Measurements from ENCODE around the gene ZNF593.

ZNF593 gene

DNA sequence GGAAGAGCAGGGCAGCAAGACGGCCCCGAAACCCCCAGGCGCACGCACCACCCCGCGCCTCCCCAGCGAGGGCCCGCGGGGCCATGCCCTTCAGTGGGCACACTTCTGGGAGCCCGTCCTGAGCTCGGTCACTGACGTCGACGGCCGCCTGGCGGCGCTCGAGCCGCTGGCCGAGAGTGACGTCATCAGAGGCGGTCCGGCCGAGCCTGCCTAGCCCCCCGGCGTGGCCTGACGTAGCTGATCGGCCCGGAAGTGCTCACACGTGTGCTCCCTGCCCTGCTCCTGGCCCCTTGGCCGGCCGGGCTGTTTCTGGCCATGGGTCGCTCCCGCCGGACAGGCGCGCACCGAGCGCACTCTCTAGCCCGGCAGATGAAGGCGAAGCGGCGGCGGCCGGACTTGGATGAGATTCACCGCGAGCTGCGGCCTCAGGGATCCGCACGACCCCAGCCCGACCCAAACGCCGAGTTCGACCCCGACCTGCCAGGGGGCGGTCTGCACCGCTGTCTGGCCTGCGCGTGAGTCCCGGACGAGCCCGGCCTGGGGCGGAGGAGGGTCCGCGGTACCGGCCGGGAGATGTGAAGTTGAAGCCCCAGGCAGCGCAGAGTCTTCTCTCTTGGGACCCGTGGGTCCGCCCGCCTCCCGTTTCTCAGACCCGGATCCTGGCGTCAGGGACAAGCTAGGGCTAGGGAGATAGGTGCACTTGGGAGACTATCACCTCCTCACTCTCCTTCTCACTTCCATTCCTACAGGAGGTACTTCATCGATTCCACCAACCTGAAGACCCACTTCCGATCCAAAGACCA lies at the start of gene ZNF593:
TSS of gene ZNF593 (plus strand) at position 240 of the 803 bp plus-strand sequence. CDS start at position 316, 76 bp downstream.
- DNase-seq (ENCODE audit: low spot score): peak; percentile 100

GRCh38 chr1:26121854-26122773 lies 47.6 kb upstream of the ZNF593 start:
- no peak for DNase-seq (ENCODE audit: low spot score)

DNA sequence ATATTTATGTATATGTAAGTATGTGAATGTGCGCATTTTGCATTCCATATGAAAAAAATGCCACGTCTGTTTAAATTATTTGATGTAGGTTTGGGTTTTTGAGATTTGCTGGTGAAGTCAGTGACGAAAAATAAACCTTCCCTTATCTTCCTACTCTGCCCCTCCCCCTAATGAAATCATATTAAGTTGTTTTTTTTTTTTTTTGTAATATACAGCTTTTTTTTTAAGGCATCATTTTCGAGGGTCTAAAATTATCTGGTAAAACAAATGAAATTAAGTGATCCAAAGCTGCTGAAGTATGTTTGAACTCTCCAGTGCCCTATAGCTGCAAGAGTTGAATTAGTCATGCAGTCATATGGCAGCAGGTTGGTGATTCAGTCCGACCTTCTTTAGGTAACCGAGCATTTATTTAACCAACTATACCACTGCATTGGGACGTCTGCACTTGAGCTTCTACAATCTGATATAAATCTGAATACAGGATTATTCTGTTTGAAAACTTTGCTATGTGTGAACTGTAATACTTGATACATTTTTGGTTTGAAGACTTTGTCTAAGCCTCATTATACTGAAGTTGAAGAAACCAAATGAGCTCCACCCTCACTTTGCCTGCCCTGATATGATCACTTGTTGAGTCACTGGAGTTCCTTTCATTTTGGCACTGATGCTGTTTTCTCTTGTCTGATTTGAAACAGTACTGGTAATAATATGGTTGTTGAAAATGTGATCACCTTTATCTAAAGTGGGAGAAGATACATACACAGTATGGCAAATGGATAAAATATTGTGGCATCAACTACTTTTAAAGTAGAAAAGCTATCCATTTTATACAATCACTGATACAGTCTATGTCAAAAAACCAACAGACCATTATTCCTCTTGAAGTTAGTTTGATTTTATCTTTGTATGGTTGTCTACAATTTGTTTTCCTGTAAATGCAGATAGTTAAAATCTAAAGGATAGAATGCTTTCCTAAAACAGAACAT lies 46.4 kb upstream of the ZNF593 start:
- peak; percentile 59 for DNase-seq (ENCODE audit: low spot score)

- no peak for DNase-seq (ENCODE audit: low spot score)
Observed at GRCh38 chr1:26124418-26125331, 45.0 kb upstream of the ZNF593 start.

DNA sequence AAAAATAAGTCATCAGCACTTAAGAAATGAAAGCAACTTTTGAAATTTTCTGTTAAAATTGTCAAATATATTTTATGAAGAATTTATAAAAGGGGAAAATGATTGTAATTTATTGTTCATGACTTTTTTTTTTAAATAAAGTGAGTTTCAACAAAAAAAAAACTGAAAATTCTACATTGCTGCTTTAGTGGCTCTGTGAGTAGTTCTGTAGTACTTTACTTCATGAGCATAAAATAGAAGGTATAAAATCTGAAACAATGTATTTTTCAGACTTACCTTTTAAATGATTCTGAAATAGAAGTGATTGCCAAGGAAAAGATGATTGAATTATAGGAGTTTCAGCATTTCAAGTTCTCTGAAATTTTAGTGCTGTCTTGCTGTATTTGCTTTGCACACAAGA lies 44.3 kb upstream of the ZNF593 start:
- no peak for DNase-seq (ENCODE audit: low spot score)

DNA sequence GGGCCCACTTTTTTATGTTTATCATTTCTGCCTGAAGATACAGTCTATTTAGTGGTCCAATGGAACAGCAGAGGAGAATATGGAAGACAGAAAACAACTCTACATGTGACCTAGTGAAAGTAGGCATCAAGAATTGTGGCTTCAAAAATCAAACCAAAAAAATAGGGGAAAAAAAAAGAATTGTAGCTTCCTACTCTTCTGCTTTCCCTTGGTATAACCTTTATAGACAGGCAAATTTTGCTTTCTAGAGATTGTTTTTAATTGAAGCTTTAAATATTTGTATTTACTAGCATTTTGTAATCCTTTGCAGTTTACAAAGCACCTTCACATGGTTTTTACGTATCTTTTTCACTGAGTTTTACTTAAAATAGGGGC lies 43.8 kb upstream of the ZNF593 start:
- DNase-seq (ENCODE audit: low spot score): no peak

GRCh38 chr1:26126321-26127084 lies 43.2 kb upstream of the ZNF593 start:
- DNase-seq (ENCODE audit: low spot score): no peak

DNA sequence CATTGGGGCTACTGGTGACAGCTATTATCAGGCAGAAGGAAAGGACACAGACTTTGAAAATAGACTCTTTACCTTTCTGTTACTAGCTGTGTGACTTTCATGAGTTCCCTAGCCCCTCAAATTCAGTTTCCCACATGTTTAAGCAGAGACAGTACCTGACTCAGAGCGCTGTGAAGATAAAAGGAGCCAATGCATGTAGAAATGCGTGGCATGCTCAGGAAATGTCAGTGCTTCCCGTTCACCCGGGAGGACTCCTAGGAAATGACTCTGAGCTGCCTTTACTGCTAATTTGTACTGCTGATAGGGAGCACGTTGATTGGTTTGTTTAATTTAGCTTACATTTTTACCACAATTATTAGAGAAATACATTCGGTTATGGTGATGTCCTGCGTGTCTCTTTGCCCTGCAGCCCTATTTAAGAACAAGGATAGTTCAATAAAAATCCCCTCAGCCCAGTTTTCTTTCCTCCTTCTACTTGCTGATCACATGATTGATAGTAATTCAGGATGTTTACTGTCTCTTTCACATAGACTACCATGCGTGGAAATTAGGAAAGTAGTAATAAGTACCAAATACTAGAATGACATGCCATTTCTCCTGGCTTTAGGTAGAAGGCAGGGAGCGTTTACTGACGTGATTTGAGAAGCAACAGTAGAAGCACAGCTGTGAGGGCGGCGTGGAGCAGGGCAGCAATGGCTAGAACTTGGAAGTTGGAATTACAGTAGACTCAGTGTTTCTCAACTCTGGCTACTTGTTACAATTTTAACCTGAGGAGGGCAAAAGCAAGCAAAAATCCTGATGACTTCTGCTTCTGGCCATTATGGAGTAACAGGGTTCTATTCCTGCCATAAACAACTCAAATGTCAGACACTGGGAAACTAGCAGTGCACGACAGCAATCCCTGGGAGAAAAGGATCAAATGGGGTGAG lies 42.2 kb upstream of the ZNF593 start:
- DNase-seq (ENCODE audit: low spot score): no peak

DNA sequence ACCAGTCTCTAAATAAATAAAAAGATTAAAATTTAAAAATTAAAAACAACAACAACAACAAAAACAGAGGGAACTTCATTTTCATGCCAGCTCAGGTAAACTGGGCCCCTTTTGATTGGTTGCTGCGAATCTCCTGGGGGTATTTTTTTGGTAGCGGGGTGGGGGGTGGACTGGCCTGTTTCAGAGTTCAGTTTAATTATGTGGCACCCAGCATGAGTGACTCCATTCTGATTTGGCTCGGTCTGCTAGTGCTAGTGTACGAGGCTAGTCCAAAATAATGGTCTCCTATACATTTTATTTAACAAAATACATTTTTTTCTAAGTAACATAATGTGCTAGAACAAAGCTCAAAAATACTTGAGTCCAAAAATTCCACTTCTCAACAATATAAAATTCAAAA lies 39.9 kb upstream of the ZNF593 start:
- no peak for DNase-seq (ENCODE audit: low spot score)

- DNase-seq (ENCODE audit: low spot score): no peak
Observed at GRCh38 chr1:26130695-26131094, 39.0 kb upstream of the ZNF593 start.

DNA sequence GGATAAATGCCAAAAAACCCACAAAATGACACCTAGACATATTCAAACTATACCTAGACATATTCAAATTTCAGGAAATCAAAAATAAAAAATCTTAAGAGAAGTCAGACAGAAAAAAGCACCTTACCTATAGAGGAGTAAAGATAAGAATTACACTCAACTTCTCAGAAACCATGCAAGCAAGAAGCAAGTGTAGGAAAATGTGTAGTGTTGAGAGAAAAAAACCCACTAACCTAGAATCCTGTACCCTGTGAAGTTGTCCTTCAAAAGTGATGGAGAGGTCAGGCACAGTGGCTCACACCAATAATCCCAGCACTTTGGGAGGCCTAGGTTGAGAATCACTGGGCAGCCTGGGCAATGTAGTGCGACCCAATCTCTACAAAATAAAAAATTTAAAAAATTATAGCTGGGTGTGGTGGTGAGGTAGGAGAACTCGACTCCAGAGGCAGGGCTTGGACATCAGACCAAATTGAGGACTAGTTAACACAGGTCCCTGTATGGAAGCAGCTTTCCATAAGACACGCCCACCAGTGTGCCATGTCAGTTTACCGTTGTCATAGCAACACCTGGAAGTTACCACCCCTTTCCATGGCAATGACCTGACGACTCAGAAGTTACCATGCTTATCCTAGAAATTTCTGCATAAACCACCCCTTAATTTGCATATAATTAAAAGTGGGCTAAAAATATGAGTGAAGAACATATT lies 37.4 kb upstream of the ZNF593 start:
- no peak for DNase-seq (ENCODE audit: low spot score)

DNA sequence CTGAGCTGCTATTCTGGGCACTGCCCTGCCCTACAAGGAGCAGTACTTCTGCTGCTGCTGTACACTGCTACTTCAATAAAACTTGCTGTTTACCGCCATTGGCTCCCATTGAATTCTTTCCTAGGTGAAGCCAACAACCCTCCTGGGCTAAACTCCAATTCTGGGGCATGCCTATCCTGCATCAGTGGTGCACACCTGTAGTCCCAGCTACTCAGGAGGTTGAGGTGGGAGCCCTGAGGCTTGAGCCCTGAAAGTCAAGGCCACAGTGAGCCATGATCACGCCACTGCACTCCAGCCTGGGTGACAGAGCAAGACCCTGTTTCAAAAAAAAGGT lies 36.9 kb upstream of the ZNF593 start:
- no peak for DNase-seq (ENCODE audit: low spot score)

DNA sequence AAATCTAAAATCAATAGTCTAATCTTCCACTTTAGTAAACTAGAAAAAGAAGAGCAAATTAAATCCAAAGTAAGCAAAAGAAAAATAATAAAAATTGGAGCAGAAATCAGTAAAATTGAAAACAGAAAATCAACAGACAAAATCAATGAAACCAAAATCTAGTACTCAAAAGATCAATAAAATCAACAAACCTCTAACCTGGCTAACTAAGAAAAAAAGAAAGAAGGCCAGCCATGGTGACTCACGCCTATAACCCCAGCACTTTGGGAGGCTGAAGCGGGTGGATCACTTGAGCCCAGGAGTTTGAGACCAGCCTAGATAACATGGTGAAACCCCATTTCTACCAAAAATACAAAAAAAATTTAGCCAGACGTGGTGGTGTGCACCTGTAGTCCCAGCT lies 35.2 kb upstream of the ZNF593 start:
- DNase-seq (ENCODE audit: low spot score): no peak

GRCh38 chr1:26138974-26139558 lies 30.6 kb upstream of the ZNF593 start:
- no peak for DNase-seq (ENCODE audit: low spot score)

- no peak for DNase-seq (ENCODE audit: low spot score)
Observed at GRCh38 chr1:26142159-26142558, 27.5 kb upstream of the ZNF593 start.

DNA sequence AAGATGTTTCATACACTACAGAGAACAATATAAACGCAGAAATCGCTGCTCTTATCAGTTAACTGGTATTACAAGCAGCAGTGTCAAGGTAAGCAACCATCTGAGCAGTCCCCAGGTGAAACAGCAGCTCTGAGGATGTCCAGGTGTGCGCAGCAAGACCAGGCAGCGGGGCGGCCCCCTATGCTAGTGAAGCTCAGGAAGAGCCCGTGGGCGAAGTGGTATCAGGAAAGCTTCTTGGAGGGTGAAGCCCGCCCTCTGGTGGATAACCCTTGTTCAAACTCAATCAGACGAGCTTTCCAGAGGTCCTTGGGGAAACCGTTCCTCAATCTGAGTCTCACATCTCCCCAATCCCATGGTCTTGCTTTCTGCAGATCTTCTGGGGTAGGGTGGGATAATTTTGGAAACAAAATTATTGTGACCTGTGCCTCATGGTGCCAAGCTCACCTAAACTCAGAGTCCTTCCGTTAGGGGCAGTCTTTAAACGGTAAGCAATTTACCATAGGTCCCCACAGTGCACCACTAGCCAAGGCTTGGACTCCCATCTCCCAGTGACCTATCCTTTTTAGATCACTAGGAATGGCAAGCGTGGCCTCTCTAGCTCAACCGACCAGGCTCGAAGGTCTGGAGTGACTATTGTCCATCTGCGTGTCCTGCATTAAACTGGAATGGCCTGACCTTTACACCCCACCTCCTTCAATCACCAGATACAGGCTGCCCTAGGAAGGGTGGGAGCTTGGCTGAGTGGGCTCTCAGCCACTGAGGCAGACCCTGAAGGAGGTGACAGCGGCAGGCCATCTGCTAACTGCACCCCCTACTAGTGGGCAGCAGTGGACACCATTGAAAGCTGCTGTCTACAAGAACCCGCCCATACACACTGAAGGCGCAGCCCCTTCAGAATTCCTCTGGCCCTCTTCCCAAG lies 24.4 kb upstream of the ZNF593 start:
- DNase-seq (ENCODE audit: low spot score): peak; percentile 83

DNA sequence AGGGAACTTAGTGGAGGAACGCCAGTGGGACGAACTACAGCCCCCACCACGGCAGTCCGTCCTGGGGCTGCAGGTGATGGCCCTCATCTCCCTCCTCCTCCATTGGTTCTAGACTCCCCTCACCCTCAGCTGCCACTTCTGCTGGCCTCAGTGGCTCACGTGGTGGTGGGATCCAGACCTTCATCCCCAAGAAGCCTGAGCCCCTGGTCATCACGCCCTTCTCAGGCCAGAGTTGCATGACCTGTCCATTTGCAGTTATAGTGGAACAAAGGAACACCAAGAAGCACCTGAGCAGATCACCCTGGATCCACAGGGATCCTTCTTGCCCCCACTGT lies 23.8 kb upstream of the ZNF593 start:
- no peak for DNase-seq (ENCODE audit: low spot score)
